ENCODE data around the gene NR6A1. TPM values are rescaled to one million over a fixed set of nuclear protein-coding genes. Genes with fewer than 3 reads are reported as not detected.

NR6A1 gene
- total and polyA plus RNA-seq, 9 donors: 0.29 to 1.7 (median 1.00) TPM

DNA sequence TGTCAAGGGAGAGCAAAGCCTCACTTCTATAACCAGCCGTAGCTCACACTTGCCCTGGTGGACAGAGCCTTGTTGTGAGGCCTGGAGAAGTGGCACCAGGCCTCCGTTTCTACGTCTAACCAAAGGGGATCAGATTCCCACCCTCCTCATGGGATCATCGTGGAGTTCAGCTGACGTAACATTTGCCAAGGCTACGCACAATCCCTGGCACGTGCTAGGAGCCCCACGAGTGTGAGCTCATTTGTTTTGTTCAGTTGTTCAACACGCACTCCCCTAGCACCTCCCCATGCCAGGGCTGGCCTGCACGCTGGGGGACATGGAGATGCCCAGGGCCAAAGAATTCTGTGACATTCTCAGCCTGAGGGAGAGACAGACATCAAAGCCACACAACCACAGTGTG is 297.8 kb downstream of the NR6A1 start:
- H3K9me3 ChIP-seq: no peaks in the 10 kb centered on the region
- no peak overlapping the region for H3K27ac ChIP-seq
- TF ChIP-seq, protein P1, sequence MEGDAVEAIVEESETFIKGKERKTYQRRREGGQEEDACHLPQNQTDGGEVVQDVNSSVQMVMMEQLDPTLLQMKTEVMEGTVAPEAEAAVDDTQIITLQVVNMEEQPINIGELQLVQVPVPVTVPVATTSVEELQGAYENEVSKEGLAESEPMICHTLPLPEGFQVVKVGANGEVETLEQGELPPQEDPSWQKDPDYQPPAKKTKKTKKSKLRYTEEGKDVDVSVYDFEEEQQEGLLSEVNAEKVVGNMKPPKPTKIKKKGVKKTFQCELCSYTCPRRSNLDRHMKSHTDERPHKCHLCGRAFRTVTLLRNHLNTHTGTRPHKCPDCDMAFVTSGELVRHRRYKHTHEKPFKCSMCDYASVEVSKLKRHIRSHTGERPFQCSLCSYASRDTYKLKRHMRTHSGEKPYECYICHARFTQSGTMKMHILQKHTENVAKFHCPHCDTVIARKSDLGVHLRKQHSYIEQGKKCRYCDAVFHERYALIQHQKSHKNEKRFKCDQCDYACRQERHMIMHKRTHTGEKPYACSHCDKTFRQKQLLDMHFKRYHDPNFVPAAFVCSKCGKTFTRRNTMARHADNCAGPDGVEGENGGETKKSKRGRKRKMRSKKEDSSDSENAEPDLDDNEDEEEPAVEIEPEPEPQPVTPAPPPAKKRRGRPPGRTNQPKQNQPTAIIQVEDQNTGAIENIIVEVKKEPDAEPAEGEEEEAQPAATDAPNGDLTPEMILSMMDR (IDR thresholded peaks at IDR 0.05): no peak
- TF ChIP-seq POLR2A (IDR thresholded peaks at IDR 0.05): no peak
- TF ChIP-seq EP300 (IDR thresholded peaks at IDR 0.05): no peak
- peaks cover 3% of the 10 kb centered on the region for H3K4me1 ChIP-seq (ENCODE audit: insufficient read depth)
- intact Hi-C loops (cut with DNase I): no loop called here
- no peak for DNase-seq
- H3K4me3 ChIP-seq: no peak overlapping the region
- no peaks in the 10 kb centered on the region for H3K27me3 ChIP-seq
- WGBS, 3 donors: 69 to 77% (median 74%) methylated on average over 10 of the region's 10 CpGs
- H3K36me3 ChIP-seq: no peaks in the 10 kb centered on the region

DNA sequence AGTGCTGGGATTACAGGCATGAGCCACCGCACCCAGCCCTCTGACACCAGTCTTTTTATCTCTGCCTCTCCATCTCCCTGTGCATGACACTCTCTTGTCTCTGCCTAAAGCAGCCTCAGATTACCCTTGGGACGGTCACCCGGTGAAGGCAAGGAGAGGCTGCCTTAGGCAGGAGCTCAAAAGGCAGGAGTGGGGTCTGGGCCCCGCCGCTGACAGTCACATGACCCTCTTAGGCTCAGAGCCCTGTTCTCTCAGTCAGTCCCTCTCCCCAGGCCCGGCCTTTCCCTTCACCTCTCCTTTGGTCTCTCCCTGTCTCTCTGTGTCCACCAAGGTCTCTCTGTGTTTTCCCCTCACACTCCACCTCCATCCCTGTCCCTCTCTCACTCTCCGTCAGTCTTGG is 298.3 kb downstream of the NR6A1 start:
- H3K36me3 ChIP-seq: no peaks in the 10 kb centered on the region
- no peak for TF ChIP-seq POLR2A (IDR thresholded peaks at IDR 0.05)
- TF ChIP-seq, protein P1 (IDR thresholded peaks at IDR 0.05): no peak
- TF ChIP-seq EP300 (IDR thresholded peaks at IDR 0.05): no peak
- no peaks in the 10 kb centered on the region for H3K9me3 ChIP-seq
- H3K4me1 ChIP-seq (ENCODE audit: insufficient read depth): peaks cover 3% of the 10 kb centered on the region
- DNase-seq: no peak
- 69 to 79% (median 72%) methylated on average over 7 of the region's 7 CpGs for WGBS, 3 donors
- intact Hi-C loops (cut with DNase I): no loop called here
- no peaks in the 10 kb centered on the region for H3K27me3 ChIP-seq
- no peak overlapping the region for H3K27ac ChIP-seq
- no peak overlapping the region for H3K4me3 ChIP-seq

DNA sequence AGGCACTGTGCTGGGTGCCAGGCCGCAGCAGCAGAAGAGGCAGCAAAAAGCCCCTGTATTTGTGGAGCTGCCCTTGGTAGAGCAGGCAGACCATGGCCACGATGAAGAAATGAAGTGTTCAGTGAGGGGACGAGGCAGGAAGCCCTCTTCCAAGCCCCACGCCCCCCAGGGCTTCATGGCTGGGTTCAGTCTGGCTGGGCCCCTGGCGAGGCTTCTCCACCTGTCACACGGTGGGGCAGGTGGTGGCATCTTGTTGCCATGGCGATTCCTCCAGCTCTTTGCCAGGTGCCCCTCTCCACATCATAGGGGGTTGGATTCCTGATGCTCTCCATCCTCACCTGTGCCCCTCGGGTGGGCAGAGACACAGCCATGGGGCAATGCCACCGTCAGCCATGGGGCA is 299.4 kb downstream of the NR6A1 start:
- Histone ChIP-seq H3K36me3 (no peaks in the 10 kb centered on the region), H3K4me1 (ENCODE audit: insufficient read depth) (no peaks in the 10 kb centered on the region), H3K9me3 (no peaks in the 10 kb centered on the region), H3K4me3 (no peak overlapping the region), H3K27me3 (no peaks in the 10 kb centered on the region), H3K27ac (no peak overlapping the region)
- no peak for DNase-seq
- intact Hi-C loops (cut with DNase I): no loop called here
- TF ChIP-seq, protein P1 (IDR thresholded peaks at IDR 0.05): no peak
- no peak for TF ChIP-seq POLR2A (IDR thresholded peaks at IDR 0.05)
- TF ChIP-seq EP300 (IDR thresholded peaks at IDR 0.05): no peak
- WGBS, 3 donors: 73 to 82% (median 77%) methylated on average over 9 of the region's 9 CpGs

DNA sequence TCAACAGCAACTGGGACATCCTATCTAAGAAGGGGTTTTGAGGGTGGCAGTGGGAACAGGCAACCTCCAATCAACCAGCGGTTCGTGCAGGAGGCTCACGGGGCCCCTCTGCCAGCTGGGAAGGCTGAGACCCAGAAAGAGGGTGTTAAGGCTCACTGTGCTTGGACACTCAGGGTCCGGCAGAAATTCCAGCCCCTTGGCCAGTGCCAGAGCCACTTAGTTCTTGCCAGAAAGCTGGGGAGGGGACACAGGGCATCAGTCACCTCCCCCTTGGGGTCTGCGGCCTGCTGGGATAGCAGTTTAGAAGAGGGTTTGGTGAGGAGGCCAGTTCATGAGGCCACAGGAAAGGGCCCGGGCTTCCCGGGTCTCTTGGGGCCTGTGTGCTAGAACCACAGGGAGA is 300.4 kb downstream of the NR6A1 start:
- H3K27me3 ChIP-seq: no peaks in the 10 kb centered on the region
- intact Hi-C loops (cut with DNase I): no loop called here
- 71 to 82% (median 80%) methylated on average over 6 to 7 of the region's 7 CpGs for WGBS, 3 donors

More for the DNA sequence above, 300.4 kb downstream of the NR6A1 start:
- TF ChIP-seq POLR2A (IDR thresholded peaks at IDR 0.05): no peak
- TF ChIP-seq, protein P1 (IDR thresholded peaks at IDR 0.05): no peak
- TF ChIP-seq EP300 (IDR thresholded peaks at IDR 0.05): no peak
- H3K9me3 ChIP-seq: no peaks in the 10 kb centered on the region
- H3K4me3 ChIP-seq: no peak overlapping the region
- H3K27ac ChIP-seq: no peak overlapping the region
- H3K4me1 ChIP-seq (ENCODE audit: insufficient read depth): no peaks in the 10 kb centered on the region
- no peak for DNase-seq
- H3K36me3 ChIP-seq: no peaks in the 10 kb centered on the region

All from ovary (tissue), 9 donors.